CD1c-positive myeloid dendritic cell (primary cell): ENCODE results near the gene LRRC4C.

Source experiments
- DNase-seq: peaks from one replicate; pipeline ENCODE4 v3.0.0-alpha.2; 2016; ENCODE audit errors: extremely low spot score

The LRRC4C gene

DNA sequence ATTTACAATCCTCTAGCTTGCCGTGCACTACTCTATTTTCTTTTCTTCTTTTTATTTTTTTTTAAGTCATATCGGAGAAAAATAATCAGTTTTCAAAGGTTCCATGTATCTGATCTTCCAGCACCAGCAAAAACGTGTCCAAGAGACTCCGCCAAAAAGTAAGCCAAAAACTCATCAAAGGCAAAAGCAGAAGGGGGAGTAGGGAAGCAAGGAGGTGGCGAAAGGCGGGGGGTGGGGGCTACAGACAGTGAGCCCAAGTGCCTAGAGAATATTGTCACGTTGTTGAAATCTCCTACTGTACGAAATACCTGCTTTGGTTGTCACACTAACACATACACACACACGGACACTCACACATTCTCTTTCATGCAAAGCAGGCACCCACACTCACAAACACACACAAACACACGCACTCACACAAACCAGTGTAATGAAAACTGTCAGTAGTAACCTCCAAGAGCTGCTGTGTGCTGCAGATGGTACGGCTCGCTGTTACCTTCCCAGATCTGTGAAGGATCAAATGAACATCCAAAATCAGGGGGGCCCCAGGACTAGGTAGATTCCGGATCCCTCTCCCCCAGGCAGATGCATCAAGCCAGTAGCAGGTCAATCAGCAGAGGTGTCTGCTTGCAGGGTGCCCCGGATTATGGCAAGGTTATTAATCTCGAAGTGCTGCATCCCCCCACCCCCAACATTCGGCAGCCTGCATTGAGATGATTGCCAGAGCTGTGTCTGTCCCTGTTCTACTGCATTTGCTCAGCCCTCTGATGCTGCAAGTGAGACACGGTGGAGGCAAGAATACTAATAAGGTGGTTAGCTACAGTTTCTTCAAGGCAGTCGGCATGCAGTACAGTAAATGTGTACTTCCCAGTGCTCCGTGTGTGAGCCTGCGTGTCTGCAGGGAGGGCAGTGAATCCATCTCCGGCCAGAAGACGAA lies at the start of gene LRRC4C:
LRRC4C (minus strand) TSS at position 188 of the 937 bp plus-strand sequence.
- no peak for DNase-seq

- DNase-seq, result no peak
These were observed 48.7 kb upstream of the LRRC4C start for GRCh38 chr11:41508121-41508520.

DNA sequence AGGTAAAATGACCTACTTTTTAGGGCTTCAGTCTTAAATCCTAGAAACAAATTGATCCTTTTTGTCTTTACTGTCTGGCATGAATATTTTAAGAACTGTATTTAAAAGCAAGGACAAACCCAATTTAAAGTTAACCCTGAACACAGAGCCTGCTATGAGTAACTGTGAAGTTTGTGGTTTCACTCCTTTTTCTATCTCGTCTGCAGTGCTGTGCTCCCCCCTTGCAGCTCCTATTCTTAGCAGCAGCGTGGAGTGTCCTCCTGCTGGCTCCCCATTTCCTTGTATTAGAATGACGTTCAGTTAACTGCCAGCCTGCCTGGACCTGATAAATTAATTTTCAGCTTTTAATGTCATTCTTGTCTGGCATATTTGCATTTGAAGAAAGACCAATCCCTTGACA lies 40.0 kb upstream of the LRRC4C start:
- DNase-seq, result no peak

GRCh38 chr11:41498726-41499125 lies 39.3 kb upstream of the LRRC4C start:
- DNase-seq, result no peak

- DNase-seq, result no peak
These were observed 38.5 kb upstream of the LRRC4C start for GRCh38 chr11:41497974-41498373.

DNA sequence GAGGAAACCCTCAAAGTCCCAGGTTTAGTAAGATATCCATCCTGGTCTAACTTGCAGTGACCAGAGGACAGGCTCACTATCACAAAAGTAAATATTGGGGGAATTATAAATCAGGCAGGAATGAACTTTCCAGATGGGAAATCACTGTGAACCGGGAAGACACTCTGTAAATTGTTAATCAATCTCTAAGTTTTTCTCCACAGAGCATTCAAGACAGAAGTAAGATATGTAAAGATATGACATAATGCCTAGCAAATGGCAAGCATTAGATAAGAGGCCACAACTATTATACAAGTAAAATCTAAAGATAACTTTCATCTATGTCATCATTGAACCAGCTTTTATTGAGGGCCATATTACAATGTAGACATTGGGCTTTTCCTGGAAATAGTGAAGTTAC lies 35.3 kb upstream of the LRRC4C start:
- DNase-seq, result no peak

- no peak for DNase-seq
These were observed 27.0 kb upstream of the LRRC4C start for GRCh38 chr11:41486424-41486823.

DNA sequence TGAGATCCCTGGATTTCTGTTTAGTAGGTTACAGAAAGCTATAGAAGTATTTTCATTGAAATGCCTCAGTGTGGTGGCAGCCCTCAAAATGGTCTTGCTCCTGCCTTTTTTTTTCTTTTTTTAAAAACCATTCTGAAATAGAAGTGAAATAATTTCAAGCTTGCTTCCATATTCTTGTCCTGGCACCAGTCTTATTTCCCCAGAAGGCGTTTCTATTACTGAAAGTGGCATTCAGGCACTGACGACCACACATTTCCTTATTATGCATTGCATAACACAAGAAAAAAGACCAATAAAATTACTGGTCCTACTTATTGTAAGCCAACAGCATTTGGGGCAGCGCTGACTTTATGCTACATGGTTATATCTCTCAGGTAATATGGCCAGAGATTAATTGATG lies 24.5 kb upstream of the LRRC4C start:
- no peak for DNase-seq

DNA sequence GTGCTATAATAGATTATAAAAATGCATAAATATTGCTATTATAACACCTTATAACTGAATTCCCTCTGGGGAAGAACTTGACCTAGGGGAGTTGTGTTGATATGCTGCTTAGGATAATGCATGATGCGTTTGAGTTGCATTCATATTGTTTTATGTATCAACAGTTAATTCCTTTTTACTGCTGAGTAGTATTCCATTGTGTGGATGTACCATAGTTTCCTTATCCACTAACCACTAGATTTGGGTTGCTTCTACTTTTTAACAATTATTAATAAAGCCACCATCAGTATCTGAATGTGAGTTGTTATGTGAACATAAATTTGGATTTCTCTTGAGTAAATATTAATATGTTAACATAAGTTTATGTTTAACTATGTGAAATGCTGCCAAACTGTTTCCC lies 19.7 kb upstream of the LRRC4C start:
- DNase-seq, result no peak

- DNase-seq, result no peak
These were observed 1.7 kb upstream of the LRRC4C start for GRCh38 chr11:41461057-41461681.

DNA sequence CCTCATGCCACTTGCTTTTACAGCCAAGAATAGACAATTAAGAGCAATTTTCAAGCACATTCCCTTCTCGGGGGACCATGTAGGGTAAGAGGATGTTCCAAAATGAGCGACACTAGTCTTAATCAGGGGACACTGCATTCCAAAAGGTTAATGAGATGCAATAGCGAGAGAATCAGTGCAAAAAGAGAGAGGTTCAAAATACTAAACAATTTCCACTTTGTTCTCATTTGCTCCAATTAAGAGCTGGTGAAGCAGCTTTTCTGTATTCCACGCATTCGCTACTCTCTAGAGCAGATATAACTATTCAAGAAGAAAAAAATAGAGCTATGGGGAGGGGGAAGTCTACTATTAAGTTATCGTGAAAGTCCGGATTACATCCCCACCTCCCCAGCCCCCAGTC lies 811 bp downstream of the LRRC4C start:
- no peak for DNase-seq

DNA sequence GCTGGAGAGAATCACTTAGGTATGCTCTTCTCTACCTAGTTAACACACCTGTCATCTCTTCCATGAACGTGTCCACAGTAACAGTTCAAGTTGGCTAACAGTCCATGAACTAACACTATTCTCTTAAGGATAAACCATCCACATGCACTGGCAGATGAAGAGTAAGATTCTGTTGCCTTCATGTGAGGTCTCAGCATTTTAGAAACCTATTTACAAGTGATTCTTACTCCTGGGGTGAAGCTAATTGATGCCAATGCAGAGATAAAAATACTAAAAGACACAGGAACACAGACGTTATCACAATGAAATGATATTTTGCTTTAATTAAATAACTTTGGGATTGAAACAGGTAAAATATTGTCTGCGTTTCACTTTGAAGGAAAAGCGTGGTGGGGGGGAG lies 1.3 kb downstream of the LRRC4C start:
- DNase-seq, result no peak

- DNase-seq, result no peak
These were observed 2.0 kb downstream of the LRRC4C start for GRCh38 chr11:41457216-41458014.

DNA sequence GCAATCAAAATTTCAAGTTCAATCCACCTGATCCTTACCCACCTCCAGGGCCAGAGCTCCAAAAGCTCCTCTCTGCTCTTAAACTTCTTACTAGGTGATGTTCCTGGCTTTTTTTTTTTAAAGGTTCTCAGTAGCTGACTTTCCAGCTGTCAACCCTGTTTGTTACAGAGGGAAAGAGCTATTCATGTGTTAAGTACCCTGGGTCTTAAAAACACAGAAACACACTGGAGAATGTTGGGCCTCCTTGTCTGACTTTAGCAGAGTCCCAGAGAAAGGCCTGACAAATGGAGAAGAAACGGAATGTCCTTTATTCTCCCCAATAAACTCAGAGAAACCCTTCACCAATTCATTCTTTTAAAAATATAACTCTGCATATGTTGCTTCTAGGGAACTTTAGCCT lies 3.2 kb downstream of the LRRC4C start:
- no peak for DNase-seq

DNA sequence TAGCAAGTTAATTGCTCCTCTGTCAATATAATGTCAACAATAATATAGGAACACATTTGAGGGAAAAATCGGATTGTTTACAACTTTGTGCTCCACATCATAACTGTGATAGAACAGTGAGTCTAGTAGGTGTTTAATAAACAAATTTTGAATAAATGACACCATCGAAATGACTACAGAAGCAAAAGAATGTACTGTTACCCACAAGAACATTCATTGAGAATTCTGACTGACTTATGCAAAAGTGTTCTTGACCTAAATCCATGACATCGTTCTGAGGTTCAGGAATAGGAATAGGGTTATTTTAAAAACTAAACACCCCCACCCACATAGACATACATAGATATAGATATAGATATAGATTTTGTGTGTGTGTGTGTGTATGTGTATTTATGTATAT lies 8.4 kb downstream of the LRRC4C start:
- no peak for DNase-seq

DNA sequence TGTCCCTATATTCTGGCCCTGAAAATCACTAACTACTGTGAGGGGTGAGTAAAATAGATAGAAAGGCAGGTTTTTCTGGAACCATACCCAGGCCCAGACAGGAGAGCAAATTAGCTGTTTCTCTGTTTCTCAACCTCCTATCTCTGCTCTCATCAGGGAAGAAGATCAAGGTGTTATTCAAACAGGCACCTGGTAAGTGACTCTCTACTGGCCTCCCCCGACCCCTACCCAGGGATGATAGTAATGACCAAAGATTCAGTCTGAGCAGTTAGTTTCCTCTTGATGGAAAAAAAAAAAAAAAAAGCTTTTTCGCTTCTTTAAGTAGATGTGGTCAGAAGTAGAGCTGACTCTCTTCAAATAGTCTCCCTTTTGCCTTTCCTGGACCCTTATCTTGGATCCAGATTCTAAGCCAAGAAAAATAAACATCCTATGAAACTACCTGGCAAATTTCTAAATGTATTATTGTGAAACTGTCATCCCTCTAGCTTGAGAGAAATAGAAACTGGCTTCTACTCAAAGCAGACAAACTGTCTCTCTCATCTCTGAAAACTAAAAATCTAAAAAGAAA lies 9.9 kb downstream of the LRRC4C start:
- no peak for DNase-seq

GRCh38 chr11:41446566-41446965 lies 12.9 kb downstream of the LRRC4C start:
- DNase-seq, result no peak

DNA sequence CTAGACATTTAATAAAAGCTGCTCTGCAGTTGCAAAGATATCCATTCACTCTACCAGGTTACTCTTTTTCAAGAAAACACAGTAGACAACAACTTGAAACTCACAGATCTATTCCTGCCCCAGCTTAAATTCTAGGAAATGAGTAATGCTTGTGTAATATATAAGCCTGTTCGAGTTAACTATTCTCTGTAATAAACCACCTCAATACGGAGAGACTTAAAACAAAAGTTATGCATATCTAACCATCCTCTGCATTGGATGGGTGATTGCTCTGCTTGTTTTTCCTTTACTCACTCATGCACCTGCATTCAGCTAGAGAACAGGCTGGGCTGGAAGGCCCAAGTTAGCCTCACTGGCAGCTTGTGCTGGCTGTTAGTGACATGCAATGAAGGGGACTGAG lies 13.3 kb downstream of the LRRC4C start:
- no peak for DNase-seq

DNA sequence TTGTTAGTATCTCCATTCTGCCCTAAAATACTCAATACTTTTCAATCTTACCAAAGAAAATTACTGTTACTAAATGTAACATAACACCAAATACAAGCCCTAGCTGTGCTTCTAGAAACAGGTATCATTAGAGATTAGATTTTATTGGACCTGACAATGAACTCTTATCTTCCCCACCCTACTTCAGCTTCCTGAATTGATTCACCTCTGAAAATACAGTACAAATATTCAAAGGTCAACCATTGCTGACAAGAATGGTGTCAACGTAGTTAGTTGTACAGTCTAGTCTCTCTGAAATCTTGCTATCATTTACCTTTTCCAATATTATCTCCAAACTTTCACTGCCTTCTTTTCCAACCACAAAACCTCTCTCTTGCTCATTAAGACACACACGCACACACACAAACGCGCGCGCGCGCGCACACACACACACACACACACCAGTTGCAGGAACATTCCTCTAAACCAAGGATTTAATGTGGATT lies 22.4 kb downstream of the LRRC4C start:
- no peak for DNase-seq

- no peak for DNase-seq
These were observed 23.9 kb downstream of the LRRC4C start for GRCh38 chr11:41435531-41435930.

DNA sequence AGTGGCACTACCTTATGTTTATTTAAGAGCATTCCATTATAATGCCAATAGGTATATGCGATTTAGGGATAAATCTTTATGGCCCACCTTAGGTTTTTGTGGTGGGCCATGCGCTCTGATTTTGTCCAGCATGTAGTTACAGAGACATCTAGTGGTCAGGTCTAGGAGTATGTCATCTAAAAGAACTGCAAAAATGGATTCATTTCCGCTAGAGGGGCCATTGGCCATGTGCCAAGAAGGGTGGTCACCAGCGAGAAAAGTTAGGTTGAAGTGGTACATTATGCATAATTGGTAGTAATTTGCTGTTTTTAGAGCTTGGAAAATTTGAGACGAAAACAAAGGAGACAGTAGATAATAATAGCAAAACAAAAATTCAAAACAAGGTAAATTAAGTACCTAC lies 27.7 kb downstream of the LRRC4C start:
- no peak for DNase-seq

GRCh38 chr11:41419901-41420300 lies 39.6 kb downstream of the LRRC4C start:
- DNase-seq, result no peak
